HEK293 (cell line): ENCODE data around the gene SYTL5.

ENCODE experiments used
- CTCF ChIA-PET: fragments of 350-600 bp; formaldehyde crosslinking; extraction: SDS; loops from one replicate; lab custom pipeline; 2021; ENCODE audit warnings: antibody characterized with exemption; lab: Yijun Ruan, JAX
- POLR2A ChIA-PET: fragments of 300-600 bp; formaldehyde crosslinking; extraction: SDS; loops from one replicate; lab custom pipeline; 2020; ENCODE audit warnings: antibody characterized with exemption, inconsistent platforms; lab: Yijun Ruan, JAX
- H3K27ac ChIP-seq: fragments of 200-500 bp; sonication (Bioruptor generic); 2 replicates; pipeline ENCODE4 v1.5.1; 2014; ENCODE audit warnings: low read depth, low read length, control low read depth, inconsistent platforms; ENCODE audit errors: extremely low read depth
- H3K36me3 ChIP-seq, 2 experiments: fragments of 200-500 bp in 1 of 2; sonication (Bioruptor generic) in 1 of 2; 1 replicate in 1 of 2; 2 replicates in 1 of 2; pipeline ENCODE4 v1.5.1; 2014 to 2017; ENCODE audit warnings: inconsistent platforms in 2 of 2, low read length in 2 of 2; ENCODE audit not compliant: control insufficient read depth in 2 of 2, insufficient read depth in 1 of 2
- H3K4me1 ChIP-seq: fragments of 200-500 bp; sonication (Bioruptor generic); 2 replicates; pipeline ENCODE4 v1.5.1; 2014; ENCODE audit warnings: mild to moderate bottlenecking, low read length, inconsistent platforms; ENCODE audit not compliant: control insufficient read depth, insufficient read depth
- H3K4me3 ChIP-seq: 2 replicates; pipeline ENCODE4 v1.5.1; 2011; ENCODE audit warnings: low read depth, mild to moderate bottlenecking, control low read depth, low read length, moderate library complexity
- H3K9me3 ChIP-seq: fragments of 200-500 bp; sonication (Bioruptor generic); 2 replicates; pipeline ENCODE4 v1.5.1; 2014; ENCODE audit warnings: low read depth, low read length, inconsistent platforms; ENCODE audit not compliant: control insufficient read depth, insufficient read depth
- GLIS1 ChIP-seq: fragments of 450-650 bp; formaldehyde crosslinking; IDR thresholded peaks from 2 replicates; pipeline ENCODE4 v1.5.1; 2016; ENCODE audit warnings: missing biosample characterization, missing genetic modification characterization
- HOXC10 ChIP-seq: sonication (generic); formaldehyde crosslinking; IDR thresholded peaks from 2 replicates; pipeline ENCODE4 v1.8.1; 2023; ENCODE audit warnings: mild to moderate bottlenecking, missing genetic modification reagents
- OVOL3 ChIP-seq: fragments of 450-650 bp; formaldehyde crosslinking; IDR thresholded peaks from 2 replicates; pipeline ENCODE4 v1.5.1; 2016; ENCODE audit warnings: missing biosample characterization, missing genetic modification characterization
- SETDB1 ChIP-seq: IDR thresholded peaks from one replicate; pipeline ENCODE4 v1.6.1; 2017; ENCODE audit warnings: mild to moderate bottlenecking, low read length, moderate library complexity, mixed read lengths; ENCODE audit not compliant: insufficient read length
- TRIM28 ChIP-seq: IDR thresholded peaks from 2 replicates; pipeline ENCODE4 v1.6.1; 2011; ENCODE audit warnings: low read length, control low read depth, borderline replicate concordance
- ZFHX2 ChIP-seq: fragments of 450-650 bp; formaldehyde crosslinking; conservative IDR thresholded peaks from 2 replicates; pipeline ENCODE4 v1.5.1; 2016; ENCODE audit warnings: missing biosample characterization, missing genetic modification characterization
- ZNF239 ChIP-seq: fragments of 450-650 bp; formaldehyde crosslinking; IDR thresholded peaks from 2 replicates; pipeline ENCODE4 v1.5.1; 2016; ENCODE audit warnings: missing biosample characterization, missing genetic modification characterization
- ZNF677 ChIP-seq: fragments of 450-650 bp; IDR thresholded peaks from 2 replicates; pipeline ENCODE4 v1.5.0; 2018; ENCODE audit warnings: missing biosample characterization, mild to moderate bottlenecking, missing genetic modification characterization, moderate library complexity
- TF ChIP-seq, protein P1 (sequence below): fragments of 450-650 bp; formaldehyde crosslinking; IDR thresholded peaks from 2 replicates; pipeline ENCODE4 v1.5.1; 2016; ENCODE audit warnings: missing biosample characterization, missing genetic modification characterization
- TF ChIP-seq, protein P2 (sequence below): fragments of 450-650 bp; formaldehyde crosslinking; IDR thresholded peaks from 2 replicates; pipeline ENCODE4 v1.5.1; 2016; ENCODE audit warnings: missing biosample characterization, missing genetic modification characterization
- TF ChIP-seq, protein P3 (sequence below): fragments of 450-650 bp; formaldehyde crosslinking; IDR thresholded peaks from 2 replicates; pipeline ENCODE4 v1.5.1; 2016; ENCODE audit warnings: missing biosample characterization, missing genetic modification characterization
- TF ChIP-seq, protein P4 (sequence below): fragments of 450-650 bp; formaldehyde crosslinking; IDR thresholded peaks from 2 replicates; pipeline ENCODE4 v1.5.1; 2017; ENCODE audit warnings: missing biosample characterization, mild to moderate bottlenecking, missing genetic modification characterization, moderate library complexity
- TF ChIP-seq, protein P5 (sequence below): fragments of 450-650 bp; formaldehyde crosslinking; IDR thresholded peaks from 2 replicates; pipeline ENCODE4 v1.5.0; 2017; ENCODE audit warnings: missing biosample characterization, missing genetic modification characterization, borderline replicate concordance
- TF ChIP-seq, protein P6 (sequence below): fragments of 450-650 bp; formaldehyde crosslinking; IDR thresholded peaks from 2 replicates; pipeline ENCODE4 v1.5.1; 2016; ENCODE audit warnings: missing biosample characterization, missing genetic modification characterization

The SYTL5 gene

DNA sequence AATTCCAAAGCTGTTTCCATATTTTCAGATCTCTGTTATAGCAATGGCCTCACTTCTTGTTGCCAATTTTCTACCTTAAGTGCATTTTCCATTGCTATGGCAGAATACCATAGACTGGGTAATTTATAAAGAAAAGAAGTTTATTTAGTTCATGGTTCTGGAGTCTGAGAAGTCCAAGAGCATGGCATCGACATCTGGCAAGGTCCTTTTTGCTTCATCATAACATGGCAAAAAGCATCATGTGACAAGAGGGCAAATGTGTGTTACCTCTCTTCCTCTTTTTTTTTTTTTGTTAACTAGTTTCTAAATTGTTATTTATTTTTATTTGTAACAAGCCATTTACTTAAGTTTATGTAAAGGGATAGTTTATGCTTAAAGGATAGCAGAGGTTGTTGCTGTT lies 45.2 kb upstream of the SYTL5 start:
- H3K4me3 ChIP-seq: no peak overlapping the region
- no peak overlapping the region for H3K27ac ChIP-seq
- CTCF ChIA-PET: interaction anchor here (0.7 to 2.1 kb wide), 2 partner anchors 34 to 198 kb away, joined by 3 to 5 read pairs; no protein-coding TSS in a partner anchor
- no peaks in the 10 kb centered on the region; the same call in 1 of the 2 replicates for H3K4me1 ChIP-seq
- POLR2A ChIA-PET: no interaction called here
- H3K9me3 ChIP-seq: no peaks in the 10 kb centered on the region
- TF ChIP-seq ZNF239 (tag by site-specific recombination) (no peak), ZNF677 (tag by site-specific recombination) (no peak), SETDB1 (peak; percentile 36)
- TF ChIP-seq, protein P1, sequence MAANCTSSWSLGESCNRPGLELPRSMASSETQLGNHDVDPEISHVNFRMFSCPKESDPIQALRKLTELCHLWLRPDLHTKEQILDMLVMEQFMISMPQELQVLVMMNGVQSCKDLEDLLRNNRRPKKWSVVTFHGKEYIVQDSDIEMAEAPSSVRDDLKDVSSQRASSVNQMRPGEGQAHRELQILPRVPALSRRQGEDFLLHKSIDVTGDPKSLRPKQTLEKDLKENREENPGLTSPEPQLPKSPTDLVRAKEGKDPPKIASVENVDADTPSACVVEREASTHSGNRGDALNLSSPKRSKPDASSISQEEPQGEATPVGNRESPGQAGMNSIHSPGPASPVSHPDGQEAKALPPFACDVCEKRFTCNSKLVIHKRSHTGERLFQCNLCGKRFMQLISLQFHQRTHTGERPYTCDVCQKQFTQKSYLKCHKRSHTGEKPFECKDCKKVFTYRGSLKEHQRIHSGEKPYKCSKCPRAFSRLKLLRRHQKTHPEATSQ (tag by site-specific recombination): no peak
- TF ChIP-seq, protein P2, sequence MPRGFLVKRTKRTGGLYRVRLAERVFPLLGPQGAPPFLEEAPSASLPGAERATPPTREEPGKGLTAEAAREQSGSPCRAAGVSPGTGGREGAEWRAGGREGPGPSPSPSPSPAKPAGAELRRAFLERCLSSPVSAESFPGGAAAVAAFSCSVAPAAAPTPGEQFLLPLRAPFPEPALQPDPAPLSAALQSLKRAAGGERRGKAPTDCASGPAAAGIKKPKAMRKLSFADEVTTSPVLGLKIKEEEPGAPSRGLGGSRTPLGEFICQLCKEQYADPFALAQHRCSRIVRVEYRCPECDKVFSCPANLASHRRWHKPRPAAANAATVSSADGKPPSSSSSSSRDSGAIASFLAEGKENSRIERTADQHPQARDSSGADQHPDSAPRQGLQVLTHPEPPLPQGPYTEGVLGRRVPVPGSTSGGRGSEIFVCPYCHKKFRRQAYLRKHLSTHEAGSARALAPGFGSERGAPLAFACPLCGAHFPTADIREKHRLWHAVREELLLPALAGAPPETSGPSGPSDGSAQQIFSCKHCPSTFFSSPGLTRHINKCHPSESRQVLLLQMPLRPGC: no peak
- TF ChIP-seq, all 188 proteins: peak for 1
- no peaks in the 10 kb centered on the region for H3K36me3 ChIP-seq

DNA sequence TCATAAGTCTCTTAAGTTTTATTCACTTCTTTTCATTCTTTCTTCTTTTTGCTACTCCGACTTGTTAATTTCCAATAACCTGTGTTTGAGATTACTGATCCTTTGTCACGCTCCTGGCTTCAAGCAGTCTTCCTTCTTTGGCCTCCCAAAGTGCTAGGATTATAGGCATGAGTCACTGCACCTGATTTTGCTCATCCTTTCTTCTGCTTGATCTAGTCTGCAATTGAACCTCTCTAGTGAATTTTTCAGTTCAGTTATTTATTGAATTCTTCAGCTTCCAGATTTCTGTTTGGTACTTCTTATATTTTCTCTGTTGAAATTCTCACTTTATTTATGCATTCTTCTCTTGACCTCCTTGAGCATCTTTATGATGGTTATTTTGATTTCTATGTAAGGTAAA lies 38.6 kb upstream of the SYTL5 start:
- ChIA-PET POLR2A (no interaction called here), CTCF (no interaction called here)
- TF ChIP-seq HOXC10 (CRISPR knock-in tag): no peak
- peak; percentile 63 for TF ChIP-seq SETDB1
- Histone ChIP-seq H3K4me3 (no peak overlapping the region), H3K9me3 (no peaks in the 10 kb centered on the region), H3K27ac (no peak overlapping the region), H3K36me3 (no peaks in the 10 kb centered on the region), H3K4me1 (no peaks in the 10 kb centered on the region)

DNA sequence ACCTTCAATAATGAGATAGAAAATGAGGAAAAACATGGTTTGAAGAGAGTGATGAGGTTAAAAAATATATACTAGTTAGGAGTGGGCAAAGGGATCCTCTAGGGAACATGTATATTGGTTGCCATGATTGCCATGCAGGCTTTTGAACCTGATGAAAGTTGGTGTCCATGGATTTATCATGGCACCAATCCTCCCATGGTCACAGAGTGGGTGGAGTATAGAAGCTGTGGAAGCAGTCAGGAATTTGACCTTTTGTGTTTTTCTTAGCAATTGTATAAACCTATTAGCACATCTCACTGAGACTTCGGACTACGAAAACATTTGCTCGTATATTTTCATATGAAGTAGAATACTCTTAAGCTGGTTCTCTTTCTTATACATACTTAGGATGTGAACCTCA lies 30.9 kb upstream of the SYTL5 start:
- Histone ChIP-seq H3K27ac (no peak overlapping the region), H3K36me3 (no peaks in the 10 kb centered on the region), H3K9me3 (no peaks in the 10 kb centered on the region)
- POLR2A ChIA-PET: no interaction called here
- TF ChIP-seq GLIS1: no peak
- TF ChIP-seq TRIM28: peak; percentile 49; the same call in 1 of the 2 replicates
- TF ChIP-seq, all 188 proteins: peak for 1
- Histone ChIP-seq H3K4me3 (no peak overlapping the region), H3K4me1 (peaks cover 3% of the 10 kb centered on the region; the same call in 1 of the 2 replicates)
- CTCF ChIA-PET: no interaction called here

DNA sequence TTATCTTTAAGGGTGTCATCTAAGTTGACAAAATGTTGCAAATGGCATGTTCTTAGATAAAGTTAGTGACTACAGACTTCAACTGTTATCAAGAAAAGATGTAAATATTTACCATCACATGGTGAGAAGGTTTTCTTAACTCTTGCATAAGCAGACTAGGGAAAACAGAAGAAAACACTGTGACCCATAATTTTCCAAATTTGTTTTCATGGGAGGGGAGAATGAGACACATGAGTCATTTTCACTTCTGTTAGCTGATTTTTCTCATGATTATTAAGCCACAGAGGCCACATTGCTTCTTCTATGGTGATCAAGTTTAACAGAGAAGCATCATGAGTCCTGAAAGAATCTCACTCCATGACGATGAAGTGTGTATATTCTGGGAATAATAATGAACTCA lies 30.2 kb upstream of the SYTL5 start:
- H3K36me3 ChIP-seq: no peaks in the 10 kb centered on the region
- H3K4me1 ChIP-seq: peaks cover 3% of the 10 kb centered on the region; the same call in 1 of the 2 replicates
- H3K4me3 ChIP-seq: no peak overlapping the region
- H3K9me3 ChIP-seq: no peaks in the 10 kb centered on the region
- ChIA-PET POLR2A (no interaction called here), CTCF (interaction anchor here (0.6 to 0.8 kb wide), 2 partner anchors 190 to 192 kb away, joined by 3 read pairs; no protein-coding TSS in a partner anchor)
- H3K27ac ChIP-seq: no peak overlapping the region
- TF ChIP-seq, protein P3, sequence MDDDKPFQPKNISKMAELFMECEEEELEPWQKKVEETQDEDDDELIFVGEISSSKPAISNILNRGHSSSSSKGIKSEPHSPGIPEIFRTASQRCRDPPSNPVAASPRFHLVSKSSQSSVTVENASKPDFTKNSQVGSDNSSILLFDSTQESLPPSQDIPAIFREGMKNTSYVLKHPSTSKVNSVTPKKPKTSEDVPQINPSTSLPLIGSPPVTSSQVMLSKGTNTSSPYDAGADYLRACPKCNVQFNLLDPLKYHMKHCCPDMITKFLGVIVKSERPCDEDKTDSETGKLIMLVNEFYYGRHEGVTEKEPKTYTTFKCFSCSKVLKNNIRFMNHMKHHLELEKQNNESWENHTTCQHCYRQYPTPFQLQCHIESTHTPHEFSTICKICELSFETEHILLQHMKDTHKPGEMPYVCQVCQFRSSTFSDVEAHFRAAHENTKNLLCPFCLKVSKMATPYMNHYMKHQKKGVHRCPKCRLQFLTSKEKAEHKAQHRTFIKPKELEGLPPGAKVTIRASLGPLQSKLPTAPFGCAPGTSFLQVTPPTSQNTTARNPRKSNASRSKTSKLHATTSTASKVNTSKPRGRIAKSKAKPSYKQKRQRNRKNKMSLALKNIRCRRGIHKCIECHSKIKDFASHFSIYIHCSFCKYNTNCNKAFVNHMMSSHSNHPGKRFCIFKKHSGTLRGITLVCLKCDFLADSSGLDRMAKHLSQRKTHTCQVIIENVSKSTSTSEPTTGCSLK (tag by site-specific recombination): no peak
- TF ChIP-seq OVOL3 (tag by site-specific recombination): no peak
- TF ChIP-seq, protein P4, sequence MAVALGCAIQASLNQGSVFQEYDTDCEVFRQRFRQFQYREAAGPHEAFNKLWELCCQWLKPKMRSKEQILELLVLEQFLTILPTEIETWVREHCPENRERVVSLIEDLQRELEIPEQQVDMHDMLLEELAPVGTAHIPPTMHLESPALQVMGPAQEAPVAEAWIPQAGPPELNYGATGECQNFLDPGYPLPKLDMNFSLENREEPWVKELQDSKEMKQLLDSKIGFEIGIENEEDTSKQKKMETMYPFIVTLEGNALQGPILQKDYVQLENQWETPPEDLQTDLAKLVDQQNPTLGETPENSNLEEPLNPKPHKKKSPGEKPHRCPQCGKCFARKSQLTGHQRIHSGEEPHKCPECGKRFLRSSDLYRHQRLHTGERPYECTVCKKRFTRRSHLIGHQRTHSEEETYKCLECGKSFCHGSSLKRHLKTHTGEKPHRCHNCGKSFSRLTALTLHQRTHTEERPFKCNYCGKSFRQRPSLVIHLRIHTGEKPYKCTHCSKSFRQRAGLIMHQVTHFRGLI (tag by site-specific recombination): no peak
- TF ChIP-seq, protein P5, sequence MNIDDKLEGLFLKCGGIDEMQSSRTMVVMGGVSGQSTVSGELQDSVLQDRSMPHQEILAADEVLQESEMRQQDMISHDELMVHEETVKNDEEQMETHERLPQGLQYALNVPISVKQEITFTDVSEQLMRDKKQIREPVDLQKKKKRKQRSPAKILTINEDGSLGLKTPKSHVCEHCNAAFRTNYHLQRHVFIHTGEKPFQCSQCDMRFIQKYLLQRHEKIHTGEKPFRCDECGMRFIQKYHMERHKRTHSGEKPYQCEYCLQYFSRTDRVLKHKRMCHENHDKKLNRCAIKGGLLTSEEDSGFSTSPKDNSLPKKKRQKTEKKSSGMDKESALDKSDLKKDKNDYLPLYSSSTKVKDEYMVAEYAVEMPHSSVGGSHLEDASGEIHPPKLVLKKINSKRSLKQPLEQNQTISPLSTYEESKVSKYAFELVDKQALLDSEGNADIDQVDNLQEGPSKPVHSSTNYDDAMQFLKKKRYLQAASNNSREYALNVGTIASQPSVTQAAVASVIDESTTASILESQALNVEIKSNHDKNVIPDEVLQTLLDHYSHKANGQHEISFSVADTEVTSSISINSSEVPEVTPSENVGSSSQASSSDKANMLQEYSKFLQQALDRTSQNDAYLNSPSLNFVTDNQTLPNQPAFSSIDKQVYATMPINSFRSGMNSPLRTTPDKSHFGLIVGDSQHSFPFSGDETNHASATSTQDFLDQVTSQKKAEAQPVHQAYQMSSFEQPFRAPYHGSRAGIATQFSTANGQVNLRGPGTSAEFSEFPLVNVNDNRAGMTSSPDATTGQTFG: no peak
- no peak for TF ChIP-seq ZFHX2 (tag by site-specific recombination)
- TF ChIP-seq, protein P6, sequence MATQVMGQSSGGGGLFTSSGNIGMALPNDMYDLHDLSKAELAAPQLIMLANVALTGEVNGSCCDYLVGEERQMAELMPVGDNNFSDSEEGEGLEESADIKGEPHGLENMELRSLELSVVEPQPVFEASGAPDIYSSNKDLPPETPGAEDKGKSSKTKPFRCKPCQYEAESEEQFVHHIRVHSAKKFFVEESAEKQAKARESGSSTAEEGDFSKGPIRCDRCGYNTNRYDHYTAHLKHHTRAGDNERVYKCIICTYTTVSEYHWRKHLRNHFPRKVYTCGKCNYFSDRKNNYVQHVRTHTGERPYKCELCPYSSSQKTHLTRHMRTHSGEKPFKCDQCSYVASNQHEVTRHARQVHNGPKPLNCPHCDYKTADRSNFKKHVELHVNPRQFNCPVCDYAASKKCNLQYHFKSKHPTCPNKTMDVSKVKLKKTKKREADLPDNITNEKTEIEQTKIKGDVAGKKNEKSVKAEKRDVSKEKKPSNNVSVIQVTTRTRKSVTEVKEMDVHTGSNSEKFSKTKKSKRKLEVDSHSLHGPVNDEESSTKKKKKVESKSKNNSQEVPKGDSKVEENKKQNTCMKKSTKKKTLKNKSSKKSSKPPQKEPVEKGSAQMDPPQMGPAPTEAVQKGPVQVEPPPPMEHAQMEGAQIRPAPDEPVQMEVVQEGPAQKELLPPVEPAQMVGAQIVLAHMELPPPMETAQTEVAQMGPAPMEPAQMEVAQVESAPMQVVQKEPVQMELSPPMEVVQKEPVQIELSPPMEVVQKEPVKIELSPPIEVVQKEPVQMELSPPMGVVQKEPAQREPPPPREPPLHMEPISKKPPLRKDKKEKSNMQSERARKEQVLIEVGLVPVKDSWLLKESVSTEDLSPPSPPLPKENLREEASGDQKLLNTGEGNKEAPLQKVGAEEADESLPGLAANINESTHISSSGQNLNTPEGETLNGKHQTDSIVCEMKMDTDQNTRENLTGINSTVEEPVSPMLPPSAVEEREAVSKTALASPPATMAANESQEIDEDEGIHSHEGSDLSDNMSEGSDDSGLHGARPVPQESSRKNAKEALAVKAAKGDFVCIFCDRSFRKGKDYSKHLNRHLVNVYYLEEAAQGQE: no peak
